Activated CD8-positive, alpha-beta T cell treated with anti-CD3 and anti-CD28 coated beads, Interleukin-2, amount 10 ng/mL, durations not matched to agents 7 days and 5 days (primary cell): ENCODE measurements around the gene PCDHGB3. TPM values are rescaled to one million over a fixed set of nuclear protein-coding genes. Genes with fewer than 3 reads are reported as not detected.
A peak's percentile ranks its signal among the peaks of the same experiment; 100 is the strongest.
"Not testable (repeated sequence)": the region's sequence is repeated elsewhere in the genome, so short reads cannot be mapped to it uniquely, and the experiment has no call there.

Experiments
- ATAC-seq: fragments of 150-1000 bp; cut with Tn5 transposase; one replicate; pipeline ENCODE4 v1.10.0; 2021; ENCODE audit warnings: moderate library complexity
- CTCF ChIA-PET: fragments of 350-600 bp; sonication (Branson Sonifier 250); formaldehyde crosslinking; loops from one replicate; lab custom pipeline; 2021; ENCODE audit warnings: antibody characterized with exemption; lab: Charles Lee
- POLR2A ChIA-PET: fragments of 350-600 bp; sonication (Branson Sonifier 250); formaldehyde crosslinking; loops from one replicate; lab custom pipeline; 2021; ENCODE audit warnings: antibody characterized with exemption; lab: Charles Lee
- DNase-seq: peaks from one replicate; pipeline ENCODE4 v3.0.0-alpha.2; 2020
- H3K27ac Mint-ChIP-seq: one replicate; pipeline ENCODE4 v1.8.0; 2021; ENCODE audit warnings: mild to moderate bottlenecking, mixed read lengths
- H3K27me3 Mint-ChIP-seq: one replicate; pipeline ENCODE4 v1.8.0; 2021; ENCODE audit warnings: low read depth, mixed read lengths
- H3K36me3 Mint-ChIP-seq: one replicate; pipeline ENCODE4 v1.8.0; 2021; ENCODE audit warnings: low read depth, mixed read lengths
- H3K4me1 Mint-ChIP-seq: one replicate; pipeline ENCODE4 v1.8.0; 2021; ENCODE audit warnings: low read depth, mixed read lengths
- H3K4me3 Mint-ChIP-seq: one replicate; pipeline ENCODE4 v1.8.0; 2021; ENCODE audit warnings: mild to moderate bottlenecking, mixed read lengths
- H3K9me3 Mint-ChIP-seq: one replicate; pipeline ENCODE4 v1.8.0; 2022; ENCODE audit warnings: mixed read lengths; ENCODE audit not compliant: insufficient read depth
- total RNA-seq, 2 experiments: library from RNA; stranded (reverse); gene quantifications; one replicate each; pipeline ENCODE4 v1.2.3, GENCODE V29; 2021

PCDHGB3 gene
- total RNA-seq, 2 experiments from 2014 or later, result 0.16 to 0.26 TPM

DNA sequence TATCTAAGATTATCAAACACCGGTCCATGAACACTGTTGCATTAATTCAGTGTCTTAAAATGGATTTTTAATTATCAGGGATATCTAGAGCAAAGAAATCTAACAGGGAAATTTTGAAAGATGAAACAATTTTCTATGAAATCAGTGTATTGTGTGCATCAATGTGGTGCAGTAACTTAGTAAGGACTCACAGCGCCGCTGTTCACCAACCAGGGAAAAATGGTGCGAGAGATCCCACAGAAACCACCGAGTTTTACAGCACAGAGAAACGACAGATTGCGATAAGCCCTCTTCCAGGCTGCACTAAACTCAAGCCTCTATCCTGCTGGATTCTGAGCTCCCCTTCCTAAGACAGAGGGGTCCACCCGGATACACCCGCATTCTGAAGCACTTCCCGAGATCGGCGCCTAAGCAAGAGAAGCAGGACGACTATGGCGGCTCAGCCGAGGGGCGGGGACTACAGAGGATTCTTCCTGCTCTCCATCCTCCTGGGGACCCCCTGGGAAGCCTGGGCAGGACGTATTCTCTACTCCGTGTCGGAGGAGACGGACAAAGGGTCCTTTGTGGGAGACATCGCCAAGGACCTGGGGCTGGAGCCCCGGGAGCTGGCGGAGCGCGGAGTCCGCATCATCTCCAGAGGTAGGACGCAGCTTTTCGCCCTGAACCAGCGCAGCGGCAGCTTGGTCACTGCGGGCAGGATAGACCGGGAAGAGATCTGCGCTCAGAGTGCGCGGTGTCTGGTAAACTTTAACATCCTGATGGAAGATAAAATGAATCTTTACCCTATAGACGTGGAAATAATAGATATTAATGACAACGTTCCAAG is 12.6 kb downstream of the PCDHGB3 start, which contains the start of gene PCDHGA7:
TSS of gene PCDHGA7 (plus strand) at position 274 of the 826 bp plus-strand sequence. CDS start at position 432, 158 bp downstream.
- Mint-ChIP-seq H3K27me3 (peaks cover 35% of the 10 kb centered on the region), H3K4me3 (peak within 1 kb of the TSS; percentile 36), H3K36me3 (peaks cover 2% of the 10 kb centered on the region), H3K9me3 (peaks cover 20% of the 10 kb centered on the region), H3K27ac (no peak within 1 kb of the TSS), H3K4me1 (no peaks in the 10 kb centered on the region)
- ATAC-seq, result no peak
- POLR2A ChIA-PET, result no interaction called here
- no peak for DNase-seq
- CTCF ChIA-PET, result interaction anchor here (1.5 to 1.7 kb wide), 2 partner anchors 8 to 13 kb away, joined by 4 to 5 read pairs; partner anchors contain the start of genes PCDHGA6 and PCDHGB3

DNA sequence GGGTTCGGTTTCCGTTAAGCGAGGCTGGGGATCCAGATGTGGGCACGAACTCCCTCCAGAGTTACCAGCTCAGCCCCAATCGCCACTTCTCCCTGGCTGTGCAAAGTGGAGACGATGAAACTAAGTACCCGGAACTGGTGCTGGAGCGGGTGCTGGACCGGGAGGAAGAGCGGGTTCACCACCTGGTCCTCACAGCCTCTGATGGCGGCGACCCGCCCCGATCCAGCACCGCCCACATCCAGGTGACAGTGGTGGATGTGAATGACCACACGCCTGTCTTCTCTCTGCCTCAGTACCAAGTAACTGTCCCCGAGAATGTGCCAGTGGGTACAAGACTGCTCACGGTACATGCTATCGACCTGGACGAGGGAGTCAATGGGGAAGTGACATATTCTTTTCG is 13.3 kb downstream of the PCDHGB3 start:
- no peak overlapping the region for H3K27ac Mint-ChIP-seq
- peaks cover 37% of the 10 kb centered on the region for H3K27me3 Mint-ChIP-seq
- DNase-seq (no peak), ATAC-seq (no peak)
- no peaks in the 10 kb centered on the region for H3K4me1 Mint-ChIP-seq
- peaks cover 2% of the 10 kb centered on the region for H3K36me3 Mint-ChIP-seq
- peaks cover 21% of the 10 kb centered on the region for H3K9me3 Mint-ChIP-seq
- H3K4me3 Mint-ChIP-seq, result no peak overlapping the region
- CTCF ChIA-PET, result interaction anchor here (1.5 to 1.7 kb wide), 2 partner anchors 9 to 13 kb away, joined by 4 to 5 read pairs; partner anchors contain the start of genes PCDHGA6 and PCDHGB3
- POLR2A ChIA-PET, result no interaction called here

DNA sequence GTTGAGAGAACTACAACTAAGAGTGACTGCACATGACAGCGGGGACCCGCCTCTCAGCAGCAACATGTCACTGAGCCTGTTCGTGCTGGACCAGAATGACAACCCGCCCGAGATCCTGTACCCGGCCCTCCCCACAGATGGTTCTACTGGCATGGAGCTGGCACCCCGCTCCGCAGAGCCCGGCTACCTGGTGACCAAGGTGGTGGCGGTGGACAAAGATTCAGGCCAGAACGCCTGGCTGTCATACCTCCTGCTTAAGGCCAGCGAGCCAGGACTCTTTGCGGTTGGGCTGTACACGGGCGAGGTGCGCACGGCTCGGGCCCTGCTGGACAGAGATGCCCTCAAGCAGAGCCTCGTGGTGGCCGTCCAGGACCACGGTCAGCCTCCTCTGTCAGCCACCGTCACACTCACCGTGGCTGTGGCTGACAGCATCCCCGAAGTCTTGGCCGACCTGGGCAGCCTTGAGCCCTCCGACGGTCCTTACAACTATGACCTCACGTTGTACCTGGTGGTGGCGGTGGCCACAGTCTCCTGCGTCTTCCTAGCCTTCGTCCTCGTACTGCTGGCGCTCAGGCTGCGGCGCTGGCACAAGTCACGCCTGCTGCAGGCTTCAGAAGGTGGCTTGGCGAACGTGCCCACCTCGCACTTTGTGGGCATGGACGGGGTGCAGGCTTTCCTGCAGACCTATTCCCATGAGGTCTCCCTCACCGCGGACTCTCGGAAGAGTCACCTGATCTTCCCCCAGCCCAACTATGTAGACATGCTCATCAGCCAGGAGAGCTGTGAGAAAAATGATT is 14.6 kb downstream of the PCDHGB3 start:
- ATAC-seq (no peak), DNase-seq (no peak)
- H3K4me1 Mint-ChIP-seq, result no peaks in the 10 kb centered on the region
- ChIA-PET POLR2A (no interaction called here), CTCF (interaction anchor here (1.1 kb wide), 1 partner anchor 15 kb away, joined by 3 read pairs; the partner anchor contains the start of gene PCDHGB3)
- peaks cover 40% of the 10 kb centered on the region for H3K27me3 Mint-ChIP-seq
- peaks cover 33% of the 10 kb centered on the region for H3K9me3 Mint-ChIP-seq
- H3K4me3 Mint-ChIP-seq, result no peak overlapping the region
- H3K27ac Mint-ChIP-seq, result no peak overlapping the region
- H3K36me3 Mint-ChIP-seq, result peaks cover 2% of the 10 kb centered on the region

DNA sequence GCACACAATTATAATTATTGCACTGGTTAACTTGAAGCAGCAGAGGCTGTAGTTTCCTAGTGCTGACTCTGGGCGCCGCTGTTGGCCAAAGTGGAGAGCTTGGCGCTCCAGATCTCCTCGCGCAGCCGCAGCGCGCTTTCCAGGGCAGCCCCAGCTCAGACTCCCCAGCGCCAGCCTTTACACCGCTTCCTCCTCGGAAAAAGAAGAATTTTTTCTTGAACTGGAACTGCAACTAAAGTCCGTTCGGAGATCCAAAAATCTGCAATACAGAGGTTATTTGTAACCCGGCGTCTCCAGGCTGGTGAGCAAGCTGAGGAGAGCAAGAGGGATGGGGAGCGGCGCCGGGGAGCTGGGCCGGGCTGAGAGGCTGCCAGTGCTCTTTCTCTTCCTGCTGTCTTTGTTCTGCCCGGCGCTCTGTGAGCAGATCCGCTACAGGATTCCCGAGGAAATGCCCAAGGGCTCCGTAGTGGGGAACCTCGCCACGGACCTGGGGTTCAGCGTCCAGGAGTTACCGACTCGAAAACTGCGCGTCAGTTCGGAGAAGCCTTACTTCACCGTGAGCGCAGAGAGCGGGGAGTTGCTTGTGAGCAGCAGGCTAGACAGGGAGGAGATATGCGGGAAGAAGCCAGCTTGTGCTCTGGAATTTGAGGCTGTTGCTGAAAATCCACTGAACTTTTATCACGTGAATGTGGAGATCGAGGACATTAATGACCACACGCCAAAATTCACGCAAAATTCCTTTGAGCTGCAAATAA is 17.7 kb downstream of the PCDHGB3 start, which contains the start of gene PCDHGB4:
TSS of gene PCDHGB4 (plus strand) at position 142 of the 755 bp plus-strand sequence. CDS start at position 329, 187 bp downstream.
- Mint-ChIP-seq H3K4me3 (peak within 1 kb of the TSS; percentile 0), H3K27me3 (peaks cover 38% of the 10 kb centered on the region)

DNA sequence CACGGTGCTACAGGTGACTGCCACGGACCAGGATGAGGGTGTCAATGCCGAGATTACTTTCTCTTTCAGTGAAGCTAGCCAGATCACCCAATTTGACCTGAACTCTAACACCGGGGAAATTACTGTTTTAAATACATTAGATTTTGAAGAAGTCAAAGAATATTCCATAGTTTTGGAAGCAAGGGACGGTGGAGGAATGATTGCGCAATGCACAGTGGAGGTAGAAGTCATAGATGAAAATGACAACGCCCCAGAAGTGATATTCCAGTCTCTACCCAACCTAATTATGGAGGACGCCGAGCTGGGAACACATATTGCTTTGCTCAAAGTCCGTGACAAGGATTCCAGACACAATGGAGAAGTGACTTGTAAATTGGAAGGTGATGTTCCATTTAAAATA is 18.6 kb downstream of the PCDHGB3 start:
- ATAC-seq, result no peak
- ChIA-PET POLR2A (no interaction called here), CTCF (interaction anchor here (0.8 to 2.5 kb wide), 2 partner anchors 25 to 125 kb away, joined by 3 to 9 read pairs; partner anchors contain the start of gene PCDHGA10)
- Mint-ChIP-seq H3K4me1 (no peaks in the 10 kb centered on the region), H3K27ac (no peak overlapping the region), H3K4me3 (peak overlapping the region; percentile 0), H3K36me3 (peaks cover 5% of the 10 kb centered on the region), H3K9me3 (peaks cover 32% of the 10 kb centered on the region), H3K27me3 (peaks cover 32% of the 10 kb centered on the region)
- DNase-seq, result no peak

More for the DNA sequence above, 17.7 kb downstream of the PCDHGB3 start, which contains the start of gene PCDHGB4:
- H3K4me1 Mint-ChIP-seq, H3K27ac Mint-ChIP-seq, POLR2A ChIA-PET, H3K36me3 Mint-ChIP-seq: not testable (repeated sequence)
- ATAC-seq (peak; percentile 44), DNase-seq (peak; percentile 34)
- CTCF ChIA-PET, result interaction anchor here (2.5 kb wide), 1 partner anchor 26 kb away, joined by 9 read pairs; the partner anchor contains the start of gene PCDHGA10
- H3K9me3 Mint-ChIP-seq, result peaks cover 34% of the 10 kb centered on the region

DNA sequence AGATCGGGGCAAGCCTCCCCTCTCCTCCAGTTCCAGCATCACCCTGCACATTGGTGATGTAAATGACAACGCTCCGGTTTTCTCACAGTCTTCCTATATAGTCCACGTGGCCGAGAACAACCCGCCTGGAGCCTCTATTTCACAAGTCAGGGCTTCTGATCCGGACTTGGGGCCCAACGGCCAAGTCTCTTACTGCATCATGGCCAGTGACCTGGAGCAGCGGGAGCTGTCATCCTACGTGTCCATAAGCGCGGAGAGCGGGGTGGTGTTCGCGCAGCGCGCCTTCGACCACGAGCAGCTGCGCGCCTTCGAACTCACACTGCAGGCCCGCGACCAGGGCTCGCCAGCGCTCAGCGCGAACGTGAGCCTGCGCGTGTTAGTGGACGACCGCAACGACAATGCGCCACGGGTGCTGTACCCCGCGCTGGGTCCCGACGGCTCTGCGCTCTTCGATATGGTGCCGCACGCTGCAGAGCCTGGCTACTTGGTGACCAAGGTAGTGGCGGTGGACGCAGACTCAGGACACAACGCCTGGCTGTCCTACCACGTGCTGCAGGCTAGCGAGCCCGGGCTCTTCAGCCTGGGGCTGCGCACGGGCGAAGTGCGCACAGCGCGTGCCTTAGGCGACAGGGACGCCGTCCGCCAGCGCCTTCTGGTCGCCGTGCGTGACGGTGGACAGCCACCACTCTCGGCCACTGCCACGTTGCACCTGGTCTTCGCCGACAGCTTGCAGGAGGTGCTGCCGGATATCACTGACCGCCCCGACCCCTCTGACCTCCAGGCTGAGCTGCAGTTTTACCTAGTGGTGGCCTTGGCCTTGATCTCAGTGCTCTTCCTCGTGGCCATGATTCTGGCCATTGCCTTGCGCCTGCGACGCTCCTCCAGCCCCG is 19.4 kb downstream of the PCDHGB3 start:
- ChIA-PET POLR2A (no interaction called here), CTCF (interaction anchor here (0.8 to 2.5 kb wide), 2 partner anchors 24 to 124 kb away, joined by 3 to 9 read pairs; partner anchors contain the start of gene PCDHGA10)
- H3K9me3 Mint-ChIP-seq, result peaks cover 34% of the 10 kb centered on the region
- H3K27me3 Mint-ChIP-seq, result peaks cover 30% of the 10 kb centered on the region
- H3K4me1 Mint-ChIP-seq, result no peaks in the 10 kb centered on the region
- no peak overlapping the region for H3K4me3 Mint-ChIP-seq
- DNase-seq, result no peak
- peaks cover 6% of the 10 kb centered on the region for H3K36me3 Mint-ChIP-seq
- ATAC-seq, result no peak
- H3K27ac Mint-ChIP-seq, result no peak overlapping the region

DNA sequence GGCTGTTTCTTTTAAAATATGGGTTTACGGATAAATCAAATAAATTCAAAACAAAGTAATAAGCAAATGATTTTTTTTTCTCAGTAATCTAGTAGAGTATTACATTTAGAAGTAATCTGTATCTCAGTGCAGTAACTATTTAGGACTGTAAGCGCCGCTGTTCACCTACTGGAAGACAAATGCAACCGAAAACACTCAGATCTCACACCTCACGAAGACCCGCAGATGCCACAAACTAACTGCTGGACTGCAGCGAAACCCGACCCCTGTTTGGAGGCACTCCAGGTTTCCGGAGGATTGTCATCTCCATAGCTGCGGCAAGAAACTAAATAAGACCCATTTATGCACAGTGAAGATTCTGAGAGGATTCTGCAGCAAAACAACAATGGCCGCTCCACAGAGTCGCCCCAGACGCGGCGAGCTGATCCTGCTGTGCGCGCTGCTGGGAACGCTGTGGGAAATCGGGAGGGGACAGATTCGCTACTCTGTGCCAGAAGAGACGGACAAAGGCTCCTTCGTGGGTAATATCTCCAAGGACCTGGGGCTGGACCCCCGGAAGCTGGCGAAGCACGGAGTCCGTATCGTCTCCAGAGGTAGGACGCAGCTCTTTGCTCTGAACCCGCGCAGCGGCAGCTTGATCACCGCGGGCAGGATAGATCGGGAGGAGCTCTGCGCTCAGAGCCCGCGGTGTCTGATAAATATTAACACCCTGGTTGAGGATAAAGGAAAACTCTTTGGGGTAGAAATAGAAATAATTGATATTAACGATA is 22.6 kb downstream of the PCDHGB3 start, which contains the start of gene PCDHGA8:
TSS of gene PCDHGA8 (plus strand) at position 205 of the 770 bp plus-strand sequence. CDS start at position 386, 181 bp downstream.
- Mint-ChIP-seq H3K27ac (no peak within 1 kb of the TSS), H3K4me3 (no peak within 1 kb of the TSS), H3K36me3 (peaks cover 9% of the 10 kb centered on the region), H3K4me1 (no peaks in the 10 kb centered on the region), H3K9me3 (peaks cover 39% of the 10 kb centered on the region), H3K27me3 (peaks cover 35% of the 10 kb centered on the region)
- DNase-seq, result no peak
- ATAC-seq, result no peak
- POLR2A ChIA-PET, result no interaction called here
- CTCF ChIA-PET, result interaction anchor here (1.0 to 2.2 kb wide), 5 partner anchors 21 to 120 kb away, joined by 3 to 8 read pairs (median 6); partner anchors contain the start of genes PCDHGA10, PCDHGA11, PCDHGA12 and TAF7

DNA sequence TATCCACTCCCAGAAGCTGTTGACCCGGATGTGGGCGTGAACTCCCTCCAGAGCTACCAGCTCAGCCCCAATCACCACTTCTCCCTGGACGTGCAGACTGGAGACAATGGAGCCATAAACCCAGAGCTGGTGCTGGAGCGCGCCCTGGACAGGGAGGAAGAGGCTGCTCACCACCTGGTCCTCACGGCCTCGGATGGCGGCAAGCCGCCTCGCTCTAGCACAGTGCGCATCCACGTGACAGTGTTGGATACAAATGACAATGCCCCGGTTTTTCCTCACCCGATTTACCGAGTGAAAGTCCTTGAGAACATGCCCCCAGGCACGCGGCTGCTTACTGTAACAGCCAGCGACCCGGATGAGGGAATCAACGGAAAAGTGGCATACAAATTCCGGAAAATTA is 23.2 kb downstream of the PCDHGB3 start:
- ChIA-PET POLR2A (no interaction called here), CTCF (interaction anchor here (1.0 to 2.2 kb wide), 4 partner anchors 20 to 120 kb away, joined by 3 to 8 read pairs (median 6); partner anchors contain the start of genes PCDHGA10, PCDHGA11 and PCDHGA12)
- H3K36me3 Mint-ChIP-seq, result peaks cover 9% of the 10 kb centered on the region
- H3K4me1 Mint-ChIP-seq, result no peaks in the 10 kb centered on the region
- DNase-seq (no peak), ATAC-seq (no peak)
- H3K27ac Mint-ChIP-seq, result no peak overlapping the region
- peaks cover 34% of the 10 kb centered on the region for H3K27me3 Mint-ChIP-seq
- H3K9me3 Mint-ChIP-seq, result peaks cover 39% of the 10 kb centered on the region
- H3K4me3 Mint-ChIP-seq, result no peak overlapping the region

DNA sequence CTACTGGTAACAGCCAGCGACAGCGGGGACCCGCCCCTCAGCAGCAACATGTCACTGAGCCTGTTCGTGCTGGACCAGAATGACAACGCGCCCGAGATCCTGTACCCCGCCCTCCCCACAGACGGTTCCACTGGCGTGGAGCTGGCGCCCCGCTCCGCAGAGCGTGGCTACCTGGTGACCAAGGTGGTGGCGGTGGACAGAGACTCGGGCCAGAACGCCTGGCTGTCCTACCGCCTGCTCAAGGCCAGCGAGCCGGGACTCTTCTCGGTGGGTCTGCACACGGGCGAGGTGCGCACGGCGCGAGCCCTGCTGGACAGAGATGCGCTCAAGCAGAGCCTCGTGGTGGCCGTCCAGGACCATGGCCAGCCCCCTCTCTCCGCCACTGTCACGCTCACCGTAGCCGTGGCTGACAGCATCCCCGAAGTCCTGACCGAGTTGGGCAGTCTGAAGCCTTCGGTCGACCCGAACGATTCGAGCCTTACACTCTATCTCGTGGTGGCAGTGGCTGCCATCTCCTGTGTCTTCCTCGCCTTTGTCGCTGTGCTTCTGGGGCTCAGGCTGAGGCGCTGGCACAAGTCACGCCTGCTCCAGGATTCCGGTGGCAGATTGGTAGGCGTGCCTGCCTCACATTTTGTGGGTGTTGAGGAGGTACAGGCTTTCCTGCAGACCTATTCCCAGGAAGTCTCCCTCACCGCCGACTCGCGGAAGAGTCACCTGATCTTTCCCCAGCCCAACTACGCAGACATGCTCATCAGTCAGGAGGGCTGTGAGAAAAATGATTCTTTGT is 24.6 kb downstream of the PCDHGB3 start:
- POLR2A ChIA-PET, ATAC-seq, H3K4me3 Mint-ChIP-seq, DNase-seq, H3K27ac Mint-ChIP-seq, H3K4me1 Mint-ChIP-seq: not testable (repeated sequence)
- CTCF ChIA-PET, result interaction anchor here (1.0 to 3.7 kb wide), 4 partner anchors 19 to 172 kb away, joined by 3 to 17 read pairs (median 4); partner anchors contain the start of gene PCDHGA10
- H3K27me3 Mint-ChIP-seq, result peaks cover 35% of the 10 kb centered on the region
- H3K36me3 Mint-ChIP-seq, result peaks cover 15% of the 10 kb centered on the region
- peaks cover 38% of the 10 kb centered on the region for H3K9me3 Mint-ChIP-seq
